HG03159 (cell line): Measurements from ENCODE around the gene EVA1A.

Experiments used
- ATAC-seq: cut with Tn5 transposase; IDR thresholded peaks from one replicate; pipeline ENCODE4 v1.9.1; 2021; ENCODE audit warnings: mild to moderate bottlenecking, moderate library complexity; ENCODE audit not compliant: unreplicated experiment

The EVA1A gene

DNA sequence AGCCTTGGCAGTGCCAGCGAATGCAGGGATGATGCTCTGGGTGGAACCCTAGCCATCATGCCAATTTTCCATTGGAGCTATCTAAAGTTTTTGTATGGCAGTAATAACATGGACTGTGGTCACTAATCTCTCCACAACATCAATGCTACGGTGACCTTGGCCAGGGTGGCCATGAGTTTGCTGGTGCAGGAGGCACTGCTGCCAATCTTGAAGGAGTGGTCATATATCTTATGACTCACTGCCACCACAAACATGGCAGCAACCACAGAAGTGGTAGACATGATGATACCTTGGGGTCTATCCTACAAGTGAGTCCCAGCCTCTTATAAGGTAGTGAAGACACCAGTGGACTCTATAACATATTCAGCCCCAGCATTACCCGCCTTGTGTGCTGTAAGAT, 104.6 kb downstream of the EVA1A start:
- ATAC-seq: no peak

DNA sequence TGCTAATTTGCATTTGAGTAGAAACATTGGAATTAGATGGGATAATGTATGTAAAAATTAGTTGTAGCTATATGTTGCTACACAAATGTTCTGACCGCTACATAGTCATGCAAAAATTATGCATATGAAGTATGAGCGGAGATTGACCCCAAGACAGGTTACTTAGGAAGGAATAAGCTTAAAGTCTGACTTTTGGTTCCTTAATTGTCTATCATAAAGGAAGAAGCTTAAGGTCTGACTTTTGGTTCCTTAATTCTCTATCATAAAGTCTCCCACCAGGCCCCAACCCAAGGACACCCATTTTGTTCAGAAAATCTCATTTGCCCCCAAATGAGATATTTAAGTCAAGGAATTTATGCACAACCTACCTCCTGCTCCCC, 106.5 kb downstream of the EVA1A start:
- no peak for ATAC-seq

- no peak for ATAC-seq
Observed at GRCh38 chr2:75453384-75454240, 107.1 kb downstream of the EVA1A start.

- ATAC-seq: no peak
Observed at GRCh38 chr2:75450068-75450467, 110.7 kb downstream of the EVA1A start.

DNA sequence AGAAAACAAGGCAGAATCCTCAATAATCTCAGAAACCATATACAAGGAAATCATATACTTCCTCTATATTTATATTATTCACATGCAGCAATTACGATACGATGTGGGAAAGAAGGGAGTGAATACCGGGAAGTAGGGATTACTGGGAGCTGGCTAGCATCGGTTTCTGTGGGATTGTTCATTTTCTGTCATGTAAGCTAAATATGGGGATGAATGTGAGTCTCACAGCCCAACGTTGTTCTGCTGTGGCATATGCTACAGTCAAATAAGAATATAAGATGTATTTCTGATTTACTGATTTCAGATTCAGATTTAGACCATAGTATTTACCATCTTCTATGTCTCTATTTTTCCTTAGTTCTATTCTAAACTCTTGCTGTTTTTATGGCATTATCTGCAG, 113.6 kb downstream of the EVA1A start:
- ATAC-seq: no peak
